Dendritic cell treated with granulocyte-macrophage colony-stimulating factor and Interleukin-4, amounts not matched to agents 40 ng/mL and 50 ng/mL, for 4 days (primary cell): ENCODE results near the gene RAD51B.
"Not testable (repeated sequence)": the region's sequence is repeated elsewhere in the genome, so short reads cannot be mapped to it uniquely, and the experiment has no call there.

Experiments
- H3K27ac Mint-ChIP-seq: one replicate; pipeline ENCODE4 v1.8.0; 2022; ENCODE audit warnings: mild to moderate bottlenecking, mixed read lengths
- H3K27me3 Mint-ChIP-seq: one replicate; pipeline ENCODE4 v1.8.0; 2022; ENCODE audit warnings: mild to moderate bottlenecking, mixed read lengths
- H3K36me3 Mint-ChIP-seq: one replicate; pipeline ENCODE4 v1.8.0; 2022; ENCODE audit warnings: low read depth, mixed read lengths
- H3K4me1 Mint-ChIP-seq: one replicate; pipeline ENCODE4 v1.8.0; 2022; ENCODE audit warnings: low read depth, mixed read lengths
- H3K4me3 Mint-ChIP-seq: one replicate; pipeline ENCODE4 v1.8.0; 2022; ENCODE audit warnings: mild to moderate bottlenecking, moderate library complexity, mixed read lengths
- H3K9me3 Mint-ChIP-seq: one replicate; pipeline ENCODE4 v1.8.0; 2022; ENCODE audit warnings: mixed read lengths
- intact Hi-C: fragments of 100-400 bp; cut with micrococcal nuclease; formaldehyde crosslinking; loops from one replicate; pipeline ENCODE4 v1.15.0; 2022

The RAD51B gene

GRCh38 chr14:67978749-67979148 is 159.2 kb downstream of the RAD51B start:
- H3K27me3 Mint-ChIP-seq, result no peaks in the 10 kb centered on the region
- H3K27ac Mint-ChIP-seq, result no peak overlapping the region
- intact Hi-C loops, result no loop called here

DNA sequence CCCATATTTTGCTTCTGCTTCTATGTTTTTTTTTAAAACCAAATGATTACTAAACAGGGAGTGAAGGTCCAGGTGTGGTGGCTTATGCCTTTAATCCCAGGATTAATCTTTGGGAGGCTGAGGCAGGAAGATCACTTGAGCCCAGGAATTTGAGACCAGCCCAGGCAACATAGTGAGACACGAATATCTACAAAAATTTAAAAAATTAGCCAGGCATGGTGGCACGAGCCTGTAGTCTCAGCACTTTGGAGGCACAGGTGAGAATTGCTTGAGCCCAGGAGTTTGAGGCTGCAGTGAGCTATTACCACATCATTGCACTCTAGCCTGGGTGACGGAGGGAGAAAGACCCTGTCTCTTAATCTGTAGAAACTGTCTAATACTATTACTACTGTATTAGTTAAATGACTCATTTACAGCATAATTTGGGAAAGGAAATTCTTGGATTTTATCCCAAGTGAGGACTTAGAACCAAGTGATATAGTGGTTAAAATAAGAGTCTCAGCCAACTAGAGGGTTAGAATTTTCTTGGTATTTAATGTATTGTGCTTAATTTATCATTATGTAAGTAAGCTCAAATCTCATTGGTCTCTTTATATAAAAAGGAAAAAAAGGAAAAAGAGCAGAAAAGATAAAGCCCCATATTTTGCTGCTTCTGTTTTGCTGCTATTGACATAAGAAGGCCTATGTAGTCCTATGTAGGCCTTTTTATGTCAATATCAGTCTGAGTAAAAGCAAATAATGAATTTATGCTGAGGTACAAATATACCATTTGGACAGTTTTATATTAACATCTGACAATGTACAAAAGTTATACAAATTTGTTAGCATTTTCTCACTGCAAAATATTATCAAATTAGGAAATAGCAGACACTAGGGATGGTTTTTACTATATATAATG is 163.4 kb downstream of the RAD51B start:
- H3K9me3 Mint-ChIP-seq, result no peaks in the 10 kb centered on the region
- intact Hi-C loops, result no loop called here
- H3K36me3 Mint-ChIP-seq, result no peaks in the 10 kb centered on the region

More at GRCh38 chr14:67978749-67979148, 159.2 kb downstream of the RAD51B start:
- Mint-ChIP-seq H3K9me3 (no peaks in the 10 kb centered on the region), H3K4me1 (peaks cover 5% of the 10 kb centered on the region), H3K36me3 (no peaks in the 10 kb centered on the region), H3K4me3 (no peak overlapping the region)

GRCh38 chr14:67984274-67984673 is 164.7 kb downstream of the RAD51B start:
- Mint-ChIP-seq H3K27me3 (no peaks in the 10 kb centered on the region), H3K4me3 (no peak overlapping the region), H3K27ac (no peak overlapping the region), H3K36me3 (no peaks in the 10 kb centered on the region), H3K4me1 (no peaks in the 10 kb centered on the region), H3K9me3 (no peaks in the 10 kb centered on the region)
- intact Hi-C loops, result no loop called here

More for the DNA sequence above, 163.4 kb downstream of the RAD51B start:
- Mint-ChIP-seq H3K4me1 (peaks cover 5% of the 10 kb centered on the region), H3K27ac (no peak overlapping the region), H3K27me3 (no peaks in the 10 kb centered on the region), H3K4me3 (no peak overlapping the region)

- Mint-ChIP-seq H3K4me3 (no peak overlapping the region), H3K27me3 (no peaks in the 10 kb centered on the region), H3K36me3 (no peaks in the 10 kb centered on the region), H3K9me3 (no peaks in the 10 kb centered on the region), H3K4me1 (no peaks in the 10 kb centered on the region), H3K27ac (no peak overlapping the region)
- intact Hi-C loops, result no loop called here
Observed at GRCh38 chr14:67986131-67986841, 166.7 kb downstream of the RAD51B start.

DNA sequence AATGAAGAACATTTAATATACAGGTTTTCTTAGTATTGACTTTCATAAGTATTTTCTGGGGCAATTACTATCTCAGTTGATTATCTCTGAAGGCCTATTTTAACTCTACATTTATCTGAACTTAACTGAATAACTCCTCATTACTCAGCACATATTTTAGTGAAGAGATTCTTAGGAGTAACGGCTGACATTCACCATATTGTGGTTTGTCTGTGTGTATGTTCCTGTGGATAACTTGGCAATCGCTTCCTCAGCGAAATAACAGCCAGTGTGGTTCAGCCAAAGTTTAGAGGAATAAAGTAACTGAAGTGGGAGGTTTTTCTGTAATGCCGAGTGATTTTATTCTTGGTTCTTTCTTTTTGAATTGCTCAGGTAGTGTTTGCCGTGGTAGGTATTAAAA is 168.0 kb downstream of the RAD51B start:
- no peak overlapping the region for H3K27ac Mint-ChIP-seq
- intact Hi-C loops, result no loop called here
- H3K4me1 Mint-ChIP-seq, result no peaks in the 10 kb centered on the region

GRCh38 chr14:67988210-67988609 is 168.6 kb downstream of the RAD51B start:
- H3K27me3 Mint-ChIP-seq, H3K4me3 Mint-ChIP-seq, intact Hi-C loops, H3K9me3 Mint-ChIP-seq, H3K4me1 Mint-ChIP-seq, H3K27ac Mint-ChIP-seq, H3K36me3 Mint-ChIP-seq: not testable (repeated sequence)

More for the DNA sequence above, 168.0 kb downstream of the RAD51B start:
- no peaks in the 10 kb centered on the region for H3K27me3 Mint-ChIP-seq
- no peak overlapping the region for H3K4me3 Mint-ChIP-seq
- no peaks in the 10 kb centered on the region for H3K9me3 Mint-ChIP-seq
- no peaks in the 10 kb centered on the region for H3K36me3 Mint-ChIP-seq

DNA sequence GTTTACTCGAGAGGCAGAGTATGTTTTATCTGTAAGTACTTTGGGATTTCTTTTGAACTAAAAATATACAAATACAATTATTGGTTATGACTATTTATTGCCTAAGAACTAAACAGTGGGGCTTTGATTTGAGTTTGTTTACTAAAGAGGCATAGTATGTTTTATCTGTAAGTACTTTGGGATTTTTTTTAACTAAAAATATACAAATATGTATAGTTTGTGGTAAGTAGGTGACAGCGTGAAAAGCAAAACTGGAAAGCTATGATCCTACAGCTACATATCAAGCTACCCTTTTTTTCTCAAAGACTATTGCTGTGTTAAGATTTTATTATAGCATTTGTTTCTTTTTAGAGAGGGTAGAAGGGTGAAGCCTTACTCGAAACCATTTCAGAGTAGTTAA is 171.0 kb downstream of the RAD51B start:
- Mint-ChIP-seq H3K9me3 (no peaks in the 10 kb centered on the region), H3K27ac (no peak overlapping the region), H3K36me3 (no peaks in the 10 kb centered on the region), H3K27me3 (no peaks in the 10 kb centered on the region), H3K4me1 (no peaks in the 10 kb centered on the region), H3K4me3 (no peak overlapping the region)
- intact Hi-C loops, result no loop called here

- no peaks in the 10 kb centered on the region for H3K4me1 Mint-ChIP-seq
- H3K9me3 Mint-ChIP-seq, result no peaks in the 10 kb centered on the region
- intact Hi-C loops, result no loop called here
- no peak overlapping the region for H3K27ac Mint-ChIP-seq
- no peaks in the 10 kb centered on the region for H3K27me3 Mint-ChIP-seq
- no peaks in the 10 kb centered on the region for H3K36me3 Mint-ChIP-seq
- no peak overlapping the region for H3K4me3 Mint-ChIP-seq
Observed at GRCh38 chr14:67994531-67994930, 175.0 kb downstream of the RAD51B start.

GRCh38 chr14:67996235-67996634 is 176.7 kb downstream of the RAD51B start:
- H3K4me3 Mint-ChIP-seq, result no peak overlapping the region
- no peaks in the 10 kb centered on the region for H3K27me3 Mint-ChIP-seq
- no peaks in the 10 kb centered on the region for H3K4me1 Mint-ChIP-seq
- intact Hi-C loops, result no loop called here
- no peaks in the 10 kb centered on the region for H3K36me3 Mint-ChIP-seq
- H3K27ac Mint-ChIP-seq, result no peak overlapping the region
- no peaks in the 10 kb centered on the region for H3K9me3 Mint-ChIP-seq

DNA sequence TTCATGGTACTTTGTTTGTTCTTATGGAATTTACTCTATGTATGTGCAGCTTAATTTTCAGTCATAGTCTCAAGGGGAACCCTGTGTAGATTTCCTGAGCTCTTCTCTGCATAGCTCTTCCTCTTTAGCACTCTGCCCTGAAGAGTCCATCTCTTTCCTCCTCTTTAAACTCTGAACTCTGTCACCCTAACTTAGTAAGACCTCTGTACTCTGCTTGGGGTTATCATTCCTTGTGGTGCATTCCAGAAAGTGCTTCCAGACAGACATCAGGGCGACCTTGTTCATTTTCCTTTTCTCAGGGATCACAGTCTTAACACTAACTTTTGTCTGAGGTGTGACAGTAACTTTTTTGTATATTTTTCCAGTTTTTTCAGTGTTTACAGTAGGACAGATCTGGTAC is 179.3 kb downstream of the RAD51B start:
- Mint-ChIP-seq H3K4me3 (no peak overlapping the region), H3K27me3 (no peaks in the 10 kb centered on the region), H3K27ac (no peak overlapping the region), H3K36me3 (no peaks in the 10 kb centered on the region), H3K9me3 (peaks cover 9% of the 10 kb centered on the region), H3K4me1 (no peaks in the 10 kb centered on the region)
- intact Hi-C loops, result no loop called here

GRCh38 chr14:67999290-67999689 is 179.7 kb downstream of the RAD51B start:
- no peaks in the 10 kb centered on the region for H3K4me1 Mint-ChIP-seq
- peaks cover 9% of the 10 kb centered on the region for H3K9me3 Mint-ChIP-seq
- H3K27ac Mint-ChIP-seq, result no peak overlapping the region
- H3K36me3 Mint-ChIP-seq, result no peaks in the 10 kb centered on the region
- H3K4me3 Mint-ChIP-seq, result no peak overlapping the region
- intact Hi-C loops, result no loop called here
- no peaks in the 10 kb centered on the region for H3K27me3 Mint-ChIP-seq

DNA sequence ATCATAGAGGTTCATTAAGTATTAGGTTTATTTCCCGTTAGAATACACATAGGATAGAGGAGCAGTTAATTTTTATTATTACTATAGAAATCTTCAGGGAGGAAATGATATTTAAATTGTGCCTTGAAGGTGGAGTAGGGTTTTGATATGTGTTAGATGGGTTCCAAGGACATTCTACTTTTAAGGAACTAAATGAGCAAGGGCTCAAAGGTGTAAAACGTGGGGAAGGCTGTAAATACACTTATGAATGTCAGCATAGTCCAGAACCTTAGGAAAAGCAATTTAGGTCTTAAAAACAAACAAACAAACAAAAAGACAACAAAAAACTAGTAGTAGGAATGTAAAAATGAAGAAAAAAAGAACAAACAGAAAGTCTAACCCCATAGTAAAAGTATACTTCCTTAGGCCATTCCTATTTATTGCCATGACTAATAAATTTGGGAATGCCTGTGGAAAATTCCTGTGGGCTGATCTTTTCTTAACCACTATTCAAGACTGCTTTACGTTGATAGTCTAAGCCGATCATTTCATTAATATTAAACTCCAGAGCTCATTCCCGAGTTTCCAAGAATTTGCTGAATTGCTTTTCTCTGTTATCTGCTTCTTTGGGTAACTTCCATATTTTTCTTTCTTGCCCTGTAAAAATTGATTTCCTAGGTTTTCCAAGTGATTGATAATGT is 180.3 kb downstream of the RAD51B start:
- no peaks in the 10 kb centered on the region for H3K4me1 Mint-ChIP-seq
- H3K4me3 Mint-ChIP-seq, result no peak overlapping the region
- no peaks in the 10 kb centered on the region for H3K36me3 Mint-ChIP-seq
- H3K9me3 Mint-ChIP-seq, result peaks cover 9% of the 10 kb centered on the region
- H3K27me3 Mint-ChIP-seq, result no peaks in the 10 kb centered on the region
- intact Hi-C loops, result no loop called here
- H3K27ac Mint-ChIP-seq, result no peak overlapping the region

DNA sequence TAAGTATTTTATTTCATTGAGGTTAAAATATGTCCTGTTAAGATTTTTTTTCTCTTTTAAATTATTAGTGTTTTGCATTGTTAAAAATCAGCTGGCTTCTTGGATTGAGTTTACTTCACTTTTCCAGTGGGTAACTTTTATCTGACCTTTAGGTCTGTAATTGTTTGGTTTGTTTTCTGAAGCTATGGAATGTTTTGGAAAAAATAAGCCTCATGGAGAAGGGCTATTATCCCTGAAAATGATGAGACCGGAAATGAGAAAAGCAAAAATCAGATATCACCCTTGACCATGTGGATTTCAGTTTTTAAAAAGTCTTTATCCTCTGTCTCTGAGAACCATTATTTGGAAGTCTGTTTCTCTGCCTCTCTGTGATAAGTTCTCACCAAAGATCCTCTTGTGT is 180.9 kb downstream of the RAD51B start:
- intact Hi-C loops, result no loop called here
- H3K27ac Mint-ChIP-seq, result no peak overlapping the region
- no peaks in the 10 kb centered on the region for H3K27me3 Mint-ChIP-seq
- no peaks in the 10 kb centered on the region for H3K36me3 Mint-ChIP-seq
- H3K4me3 Mint-ChIP-seq, result no peak overlapping the region
- H3K9me3 Mint-ChIP-seq, result peaks cover 9% of the 10 kb centered on the region
- H3K4me1 Mint-ChIP-seq, result no peaks in the 10 kb centered on the region

- H3K27ac Mint-ChIP-seq, result no peak overlapping the region
- intact Hi-C loops, result no loop called here
- no peaks in the 10 kb centered on the region for H3K4me1 Mint-ChIP-seq
- no peak overlapping the region for H3K4me3 Mint-ChIP-seq
- H3K36me3 Mint-ChIP-seq, result no peaks in the 10 kb centered on the region
- H3K9me3 Mint-ChIP-seq, result no peaks in the 10 kb centered on the region
- H3K27me3 Mint-ChIP-seq, result no peaks in the 10 kb centered on the region
Observed at GRCh38 chr14:68008491-68008890, 188.9 kb downstream of the RAD51B start.
